Measurements from ENCODE around the gene ATP2A3. TPM values are rescaled to one million over a fixed set of nuclear protein-coding genes. Genes with fewer than 3 reads are reported as not detected.

Gene ATP2A3
- total RNA-seq, 6 experiments from 2014 or later: 1.5 to 4.3 (median 2.3) TPM

DNA sequence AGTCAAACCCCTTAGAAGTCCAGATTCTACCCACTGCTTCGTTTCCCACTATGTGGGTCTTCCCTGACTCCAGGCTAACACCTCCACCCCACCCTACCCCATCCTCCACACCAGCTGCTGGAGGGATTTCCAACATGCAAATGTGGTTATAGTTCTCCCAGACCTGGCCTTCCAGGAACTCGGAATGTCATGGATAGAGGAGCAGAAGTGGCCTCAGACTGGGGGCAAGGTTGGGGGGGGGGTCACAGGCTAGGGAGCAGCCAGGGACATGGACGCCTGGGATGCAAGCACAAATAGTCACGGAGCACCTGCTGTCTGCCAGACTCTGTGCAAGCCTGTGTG is 73.4 kb downstream of the ATP2A3 start:
- DNase-seq (no peak), ATAC-seq (no peak)
- intact Hi-C loops (cut with DNase I): no loop called here
- H3K27ac ChIP-seq: no peak overlapping the region
- H3K27me3 ChIP-seq: no peaks in the 10 kb centered on the region
- H3K4me1 ChIP-seq: peaks cover 0 to 14% (median 3%) of the 10 kb centered on the region in 4 donors
- H3K36me3 ChIP-seq: no peaks in the 10 kb centered on the region
- no peak for TF ChIP-seq POLR2A (IDR thresholded peaks at IDR 0.05)
- TF ChIP-seq, protein P1, sequence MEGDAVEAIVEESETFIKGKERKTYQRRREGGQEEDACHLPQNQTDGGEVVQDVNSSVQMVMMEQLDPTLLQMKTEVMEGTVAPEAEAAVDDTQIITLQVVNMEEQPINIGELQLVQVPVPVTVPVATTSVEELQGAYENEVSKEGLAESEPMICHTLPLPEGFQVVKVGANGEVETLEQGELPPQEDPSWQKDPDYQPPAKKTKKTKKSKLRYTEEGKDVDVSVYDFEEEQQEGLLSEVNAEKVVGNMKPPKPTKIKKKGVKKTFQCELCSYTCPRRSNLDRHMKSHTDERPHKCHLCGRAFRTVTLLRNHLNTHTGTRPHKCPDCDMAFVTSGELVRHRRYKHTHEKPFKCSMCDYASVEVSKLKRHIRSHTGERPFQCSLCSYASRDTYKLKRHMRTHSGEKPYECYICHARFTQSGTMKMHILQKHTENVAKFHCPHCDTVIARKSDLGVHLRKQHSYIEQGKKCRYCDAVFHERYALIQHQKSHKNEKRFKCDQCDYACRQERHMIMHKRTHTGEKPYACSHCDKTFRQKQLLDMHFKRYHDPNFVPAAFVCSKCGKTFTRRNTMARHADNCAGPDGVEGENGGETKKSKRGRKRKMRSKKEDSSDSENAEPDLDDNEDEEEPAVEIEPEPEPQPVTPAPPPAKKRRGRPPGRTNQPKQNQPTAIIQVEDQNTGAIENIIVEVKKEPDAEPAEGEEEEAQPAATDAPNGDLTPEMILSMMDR (IDR thresholded peaks at IDR 0.05): no peak
- WGBS (ENCODE audit: insufficient coverage, low coverage, low lambda C conversion rate, missing lambda C conversion rate): 49% methylated on average over 3 of the region's 4 CpGs
- H3K9me3 ChIP-seq: no peaks in the 10 kb centered on the region
- no peak overlapping the region for H3K4me3 ChIP-seq

DNA sequence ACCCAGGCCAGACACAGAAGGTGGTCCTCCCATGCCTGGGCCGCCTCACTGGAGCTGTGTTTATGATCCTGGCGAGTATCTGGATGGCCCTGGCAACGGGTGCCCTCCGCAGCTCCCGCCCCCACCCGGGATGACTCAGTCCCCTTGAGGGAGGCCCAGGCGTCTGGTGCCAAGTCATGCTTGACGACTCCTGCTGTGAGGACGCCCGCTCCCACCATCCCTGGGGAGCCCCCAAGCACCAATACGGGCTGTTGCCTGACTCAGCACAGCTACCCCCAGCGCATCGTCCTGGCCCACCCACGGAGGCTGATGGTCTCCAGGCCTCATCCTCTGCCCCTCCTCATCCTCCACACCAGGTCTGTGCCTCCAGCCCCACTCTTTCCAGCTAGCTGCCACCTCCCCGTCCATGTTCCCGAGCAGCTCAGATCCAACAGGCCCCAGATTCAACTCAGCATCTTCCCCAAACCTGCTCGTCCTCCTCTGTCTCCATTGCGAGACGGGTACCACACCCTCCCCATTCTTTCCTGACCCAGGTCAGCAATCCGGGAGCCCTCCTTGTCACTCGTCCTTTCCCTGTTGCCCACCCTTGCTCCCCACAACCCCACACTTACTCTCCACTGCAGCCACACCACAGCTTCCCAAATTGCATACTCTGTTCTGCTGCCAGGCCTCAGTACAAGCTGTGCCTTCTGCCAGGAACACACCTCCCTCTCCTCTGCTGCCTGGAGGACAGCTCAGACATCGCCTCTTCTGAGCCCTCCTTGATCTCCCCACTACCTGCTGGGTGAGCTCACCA is 74.0 kb downstream of the ATP2A3 start:
- Histone ChIP-seq H3K4me3 (no peak overlapping the region), H3K36me3 (no peaks in the 10 kb centered on the region), H3K27me3 (no peaks in the 10 kb centered on the region), H3K27ac (no peak overlapping the region), H3K9me3 (no peaks in the 10 kb centered on the region), H3K4me1 (peaks cover 0 to 14% (median 3%) of the 10 kb centered on the region in 4 donors)
- ATAC-seq: no peak
- TF ChIP-seq, protein P1 (IDR thresholded peaks at IDR 0.05): no peak
- no peak for TF ChIP-seq POLR2A (IDR thresholded peaks at IDR 0.05)
- 71% methylated on average over 9 of the region's 22 CpGs for WGBS (ENCODE audit: insufficient coverage, low coverage, low lambda C conversion rate, missing lambda C conversion rate)
- intact Hi-C loops (cut with DNase I): no loop called here
- no peak for DNase-seq

DNA sequence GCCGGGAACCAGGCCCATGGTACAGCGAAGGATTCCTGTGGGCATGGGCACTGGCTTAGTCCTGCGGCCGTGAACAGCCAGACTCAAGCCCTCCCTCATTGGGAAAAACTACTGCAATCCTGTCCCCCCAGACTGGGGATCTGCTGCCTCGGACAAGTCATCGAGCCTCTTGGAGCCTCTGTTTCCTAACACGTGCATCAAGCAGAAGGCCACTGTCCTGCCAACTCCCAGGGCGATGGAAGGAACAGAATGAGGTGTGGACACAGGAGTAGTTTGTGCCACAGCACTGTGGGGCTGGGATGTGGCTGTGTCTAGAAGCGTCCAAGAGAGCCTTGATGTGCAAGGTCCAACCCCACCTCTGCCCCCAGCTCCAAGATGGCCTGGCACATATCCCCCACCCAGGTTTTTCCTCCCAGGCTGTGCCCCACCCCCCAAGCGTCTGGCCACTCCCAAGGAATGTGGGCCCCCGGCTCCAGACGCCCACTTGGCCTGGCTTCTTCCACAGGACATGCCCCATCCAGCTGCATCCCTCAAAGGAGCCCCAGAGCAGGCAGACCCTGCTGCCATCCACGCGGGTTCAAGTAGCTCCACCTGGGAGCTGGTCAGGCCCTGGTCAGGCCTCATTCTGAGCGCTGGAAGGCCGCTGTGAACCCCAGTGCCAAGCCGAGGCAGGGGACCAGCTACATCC is 74.8 kb downstream of the ATP2A3 start:
- intact Hi-C loops (cut with DNase I): no loop called here
- H3K4me3 ChIP-seq: no peak overlapping the region
- H3K36me3 ChIP-seq: no peaks in the 10 kb centered on the region
- peaks cover 0 to 14% (median 3%) of the 10 kb centered on the region in 4 donors for H3K4me1 ChIP-seq
- H3K9me3 ChIP-seq: no peaks in the 10 kb centered on the region
- WGBS (ENCODE audit: insufficient coverage, low coverage, low lambda C conversion rate, missing lambda C conversion rate): 84% methylated on average over 6 of the region's 17 CpGs
- no peaks in the 10 kb centered on the region for H3K27me3 ChIP-seq
- no peak for TF ChIP-seq POLR2A (IDR thresholded peaks at IDR 0.05)
- TF ChIP-seq, protein P1 (IDR thresholded peaks at IDR 0.05): no peak
- no peak for ATAC-seq
- H3K27ac ChIP-seq: no peak overlapping the region
- no peak for DNase-seq

DNA sequence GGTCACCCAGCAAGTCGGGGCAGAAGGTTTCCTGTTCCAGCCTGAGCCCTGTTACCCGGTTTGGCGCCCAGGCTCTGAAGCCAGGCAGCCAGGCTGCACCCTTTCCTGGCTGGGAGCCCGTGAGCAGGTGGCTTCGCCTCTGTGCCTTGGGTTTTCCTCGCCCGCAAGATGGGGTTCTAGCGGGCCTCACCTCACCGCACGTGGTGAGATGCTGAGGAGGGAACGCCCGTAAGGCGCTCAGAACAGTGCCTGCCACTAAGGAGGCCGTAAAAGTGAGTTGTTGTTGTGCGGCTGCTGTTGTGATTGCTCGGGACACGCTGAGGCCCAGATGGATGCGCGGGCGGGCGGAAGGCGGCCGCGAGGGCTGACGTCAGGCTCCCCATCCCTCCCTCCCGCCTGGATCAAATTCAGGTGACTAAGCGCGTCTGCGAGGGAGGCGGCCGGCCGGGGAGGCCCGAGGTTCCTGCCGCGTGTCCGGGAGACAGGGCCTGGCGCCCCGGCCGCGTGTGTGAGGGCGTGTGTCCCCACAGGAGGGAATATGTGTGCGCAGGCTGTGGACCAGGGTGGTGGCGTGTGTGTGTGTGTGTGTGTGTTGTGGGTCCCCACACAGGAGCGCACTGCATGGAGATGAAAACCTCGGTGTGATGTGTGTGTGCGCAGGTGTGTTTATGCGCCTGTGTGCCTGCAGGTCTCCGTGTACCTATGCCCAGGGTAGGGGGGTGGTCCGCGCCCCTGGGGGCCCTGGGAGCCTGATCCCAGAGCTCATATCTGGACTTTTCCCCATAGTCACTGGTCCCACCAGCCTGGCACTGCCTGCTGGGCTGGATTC is 75.7 kb downstream of the ATP2A3 start:
- ATAC-seq (no peak), DNase-seq (no peak)
- no peaks in the 10 kb centered on the region for H3K27me3 ChIP-seq
- no peak overlapping the region for H3K4me3 ChIP-seq
- intact Hi-C loops (cut with DNase I): no loop called here
- TF ChIP-seq POLR2A (IDR thresholded peaks at IDR 0.05): no peak
- TF ChIP-seq, protein P1 (IDR thresholded peaks at IDR 0.05): no peak
- H3K36me3 ChIP-seq: no peaks in the 10 kb centered on the region
- H3K27ac ChIP-seq: no peak overlapping the region
- WGBS (ENCODE audit: insufficient coverage, low coverage, low lambda C conversion rate, missing lambda C conversion rate): 36% methylated on average over 5 of the region's 50 CpGs
- H3K9me3 ChIP-seq: no peaks in the 10 kb centered on the region
- peaks cover 0 to 8% (median 1%) of the 10 kb centered on the region in 4 donors for H3K4me1 ChIP-seq
